Measurements from ENCODE around the gene PIRT. TPM values are rescaled to one million over a fixed set of nuclear protein-coding genes. Genes with fewer than 3 reads are reported as not detected.

PIRT gene
- polyA plus RNA-seq, 1 of the 3 experiments (the other 2 are of a cell fraction): not detected

- no peak for DNase-seq
- Histone ChIP-seq H3F3A (replicated peaks; ENCODE audit: insufficient read depth) (no peaks in the 10 kb centered on the region), H4K20me1 (ENCODE audit: insufficient read depth) (no peaks in the 10 kb centered on the region), H3K4me1 (ENCODE audit: control insufficient read depth in 1 of 2, insufficient read depth in 2 of 2, low read depth in 1 of 2, low read length in 1 of 2) (peaks cover 0 to 6% of the 10 kb centered on the region in 2 experiments; a peak in 1 of 4 replicates), H3K4me3 (ENCODE audit: low read depth in 2 of 2, low read length in 1 of 2) (no peak overlapping the region), H3K9me3 (no peaks in the 10 kb centered on the region), H3K27ac (ENCODE audit: low read depth in 2 of 2, low read length in 1 of 2) (no peak overlapping the region), H3K27me3 (ENCODE audit: insufficient read depth) (no peaks in the 10 kb centered on the region), H3K4me2 (no peak overlapping the region), H3K36me3 (replicated peaks in 1 of 2; ENCODE audit: control insufficient read depth in 1 of 2, insufficient read depth in 2 of 2, low read length in 1 of 2) (no peaks in the 10 kb centered on the region), H3K79me2 (ENCODE audit: insufficient read depth) (no peaks in the 10 kb centered on the region), H2AFZ (ENCODE audit: low read depth) (no peak overlapping the region), H3K9me2 (no peaks in the 10 kb centered on the region), H3K9ac (no peak overlapping the region)
- TF ChIP-seq RCOR1 (IDR thresholded peaks at IDR 0.05; ENCODE audit: low read length): no peak
- no peak for TF ChIP-seq TEAD4 (IDR thresholded peaks at IDR 0.05; ENCODE audit: borderline replicate concordance, insufficient read depth)
- no peak for TF ChIP-seq ELF1 (IDR thresholded peaks at IDR 0.05)
- TF ChIP-seq RFX5 (IDR thresholded peaks at IDR 0.05; ENCODE audit: low read length): no peak
- TF ChIP-seq JUND (IDR thresholded peaks at IDR 0.05): no peak
- no peak for TF ChIP-seq PBX3 (IDR thresholded peaks at IDR 0.05)
- no peak for TF ChIP-seq CHD2 (IDR thresholded peaks at IDR 0.05; ENCODE audit: low read length, partially characterized antibody)
- no peak for TF ChIP-seq CTCF (IDR thresholded peaks at IDR 0.05)
- no peak for TF ChIP-seq FOXJ3 (CRISPR knock-in tag; IDR thresholded peaks at IDR 0.05)
- TF ChIP-seq TAF1 (IDR thresholded peaks at IDR 0.05; ENCODE audit: borderline replicate concordance, low read depth, low read length): no peak
- no peak for TF ChIP-seq USF2 (IDR thresholded peaks at IDR 0.05; ENCODE audit: borderline replicate concordance, low read depth, low read length)
- no peak for TF ChIP-seq FOXM1 (IDR thresholded peaks at IDR 0.05; ENCODE audit: low read depth)
- TF ChIP-seq EZH2phosphoT487 (IDR thresholded peaks at IDR 0.05; ENCODE audit: borderline replicate concordance, low read depth): no peak
- no peak for TF ChIP-seq MEF2A (IDR thresholded peaks at IDR 0.05; ENCODE audit: borderline replicate concordance, low read depth)
- TF ChIP-seq NRF1 (IDR thresholded peaks at IDR 0.05; ENCODE audit: low read depth, low read length): no peak
- no peak for TF ChIP-seq RXRA (IDR thresholded peaks at IDR 0.05; ENCODE audit: borderline replicate concordance, low read depth)
- TF ChIP-seq MAX (IDR thresholded peaks at IDR 0.05; ENCODE audit: low read depth): no peak
- no peak for TF ChIP-seq SIN3A (IDR thresholded peaks at IDR 0.05; ENCODE audit: borderline replicate concordance, low read depth, low read length)
- ChIA-PET POLR2A (no interaction called here), CTCF (no interaction called here)
- 22% methylated on average over 6 of the region's 8 CpGs for WGBS (ENCODE audit: low lambda C conversion rate)
These were observed 45.7 kb downstream of the PIRT start for GRCh38 chr17:10792151-10792550.
